OCI-LY7 (cell line): ENCODE data around the gene ZFX. TPM values are rescaled to one million over a fixed set of nuclear protein-coding genes. Genes with fewer than 3 reads are reported as not detected.

ENCODE experiments used
- BruUV-seq: library from RNA; stranded (reverse); fragments of 400-500 nt; replicated peaks from 2 replicates; lab custom pipeline; 2021; lab: Mats Ljungman, UMichigan
- CTCF ChIA-PET: fragments of 300-600 bp; sonication (Branson Sonifier 250); formaldehyde crosslinking; loops from one replicate; lab custom pipeline; 2022; ENCODE audit warnings: antibody characterized with exemption; ENCODE audit not compliant: unreplicated experiment; lab: Charles Lee
- POLR2A ChIA-PET: fragments of 300-600 bp; sonication (Branson Sonifier 250); formaldehyde crosslinking; loops from one replicate; lab custom pipeline; 2022; ENCODE audit warnings: antibody characterized with exemption; lab: Charles Lee
- DNase-seq: peaks from one replicate; pipeline ENCODE4 v3.0.0-alpha.2; 2015; ENCODE audit warnings: low spot score
- H2AFZ ChIP-seq: fragments of 200-600 bp; sonication (generic), shearing (Covaris generic); 2 replicates; pipeline ENCODE4 v1.6.1; 2014; ENCODE audit warnings: mild to moderate bottlenecking, antibody characterized with exemption, low read length, moderate library complexity
- H3K27ac ChIP-seq: fragments of 200-600 bp; sonication (generic); 2 replicates; pipeline ENCODE4 v1.5.1; 2014; ENCODE audit warnings: mixed run types, low read depth, mild to moderate bottlenecking, moderate library complexity, low read length, inconsistent platforms; ENCODE audit not compliant: poor library complexity, severe bottlenecking
- H3K36me3 ChIP-seq: fragments of 200-600 bp; sonication (generic); 2 replicates; pipeline ENCODE4 v1.6.1; 2014; ENCODE audit warnings: mild to moderate bottlenecking, antibody characterized with exemption, low read length, moderate library complexity, mixed read lengths; ENCODE audit not compliant: insufficient read depth
- H3K4me1 ChIP-seq: fragments of 200-600 bp; sonication (generic); 2 replicates; pipeline ENCODE4 v1.5.1; 2014; ENCODE audit warnings: mild to moderate bottlenecking, low read length; ENCODE audit not compliant: insufficient read depth, poor library complexity, severe bottlenecking
- H3K4me2 ChIP-seq: fragments of 200-600 bp; sonication (generic); 2 replicates; pipeline ENCODE4 v1.6.1; 2014; ENCODE audit warnings: mild to moderate bottlenecking, low read length
- H3K4me3 ChIP-seq: fragments of 200-600 bp; sonication (generic); 2 replicates; pipeline ENCODE4 v1.5.1; 2014; ENCODE audit warnings: mild to moderate bottlenecking, low read depth, low read length; ENCODE audit not compliant: poor library complexity, severe bottlenecking
- H3K79me2 ChIP-seq: fragments of 200-600 bp; sonication (generic); 2 replicates; pipeline ENCODE4 v1.6.1; 2016; ENCODE audit warnings: low read depth, mild to moderate bottlenecking, low read length, moderate library complexity, mixed read lengths; ENCODE audit not compliant: insufficient read depth
- H3K9me2 ChIP-seq: fragments of 200-600 bp; sonication (generic); 2 replicates; pipeline ENCODE4 v1.6.1; 2016; ENCODE audit warnings: mild to moderate bottlenecking, low read length, mixed read lengths; ENCODE audit not compliant: insufficient read depth
- H3K9me3 ChIP-seq: fragments of 200-600 bp; sonication (generic); 2 replicates; pipeline ENCODE4 v1.6.1; 2014; ENCODE audit warnings: mild to moderate bottlenecking, mixed run types, low read length, mixed read lengths
- H4K20me1 ChIP-seq: fragments of 200-600 bp; sonication (generic); 2 replicates; pipeline ENCODE4 v1.6.1; 2014; ENCODE audit warnings: mild to moderate bottlenecking, antibody characterized with exemption, low read length, moderate library complexity, mixed read lengths; ENCODE audit not compliant: insufficient read depth
- EZH2phosphoT487 ChIP-seq: fragments of 200-600 bp; sonication (generic); IDR thresholded peaks from 2 replicates; pipeline ENCODE4 v1.6.1; 2018; ENCODE audit warnings: low read depth, borderline replicate concordance, mild to moderate bottlenecking, mixed run types, antibody characterized with exemption, low read length, moderate library complexity, mixed read lengths
- intact Hi-C: fragments of 100-400 bp; cut with micrococcal nuclease; formaldehyde crosslinking; loops from one replicate; pipeline ENCODE4 v1.10.0; 2022; ENCODE audit not compliant: unreplicated experiment
- total RNA-seq, 2 experiments: library from RNA; depleted of rRNA in 1 of 2; stranded (reverse); fragments of >200 nt in 1 of 2; shearing (Covaris generic) in 1 of 2; gene quantifications; 2 replicates each; pipeline ENCODE4 v1.2.3, GENCODE V29; 2014 to 2022
- TF ChIP-seq, protein P1 (sequence below): fragments of 200-600 bp; sonication (generic); conservative IDR thresholded peaks from 2 replicates; pipeline ENCODE4 v1.5.1; 2014; ENCODE audit warnings: mild to moderate bottlenecking, antibody characterized with exemption, low read length, moderate library complexity, mixed read lengths

ZFX gene
- total RNA-seq, 2 experiments from 2014 or later = 20.0 to 34.8 TPM

DNA sequence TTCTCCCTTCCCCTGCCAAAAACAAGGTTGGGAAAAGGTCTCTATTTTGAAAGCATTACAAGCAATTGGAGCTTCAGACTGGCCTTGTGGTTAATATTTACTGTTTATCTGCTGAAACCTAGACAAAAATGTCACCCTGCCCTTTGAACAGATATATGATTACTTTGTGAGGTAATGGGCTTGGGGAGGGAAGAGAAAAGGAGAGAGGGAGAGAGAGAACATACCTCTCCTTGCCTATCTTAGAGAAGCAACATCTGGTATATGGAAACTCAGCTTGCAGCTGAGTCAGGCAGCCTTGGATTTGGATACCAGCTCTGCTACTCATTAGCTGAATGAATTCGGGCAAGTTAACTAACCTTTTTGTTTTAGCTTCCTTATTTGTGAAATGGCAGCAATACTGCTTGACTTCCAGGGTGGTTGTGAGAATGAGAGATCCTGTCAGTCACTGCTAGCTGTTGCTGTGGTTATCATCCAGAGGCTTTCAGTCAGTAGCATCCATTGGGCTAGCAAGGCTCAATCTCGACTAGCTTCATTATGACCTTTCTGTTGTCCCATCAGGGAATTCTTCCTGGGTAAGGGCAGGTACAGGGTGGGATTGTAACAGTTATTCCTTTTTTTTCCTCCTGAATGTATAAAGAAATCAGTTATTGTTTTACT, 41.1 kb downstream of the ZFX start:
- Histone ChIP-seq H3K9me2 (no peaks in the 10 kb centered on the region), H3K79me2 (peaks cover 86% of the 10 kb centered on the region), H3K9me3 (no peaks in the 10 kb centered on the region), H3K4me2 (no peak overlapping the region), H3K4me3 (no peak overlapping the region), H3K4me1 (no peaks in the 10 kb centered on the region), H2AFZ (no peak overlapping the region), H3K36me3 (peaks cover 48% of the 10 kb centered on the region), H4K20me1 (no peaks in the 10 kb centered on the region), H3K27ac (no peak overlapping the region)
- no peak for DNase-seq
- ChIA-PET POLR2A (interaction anchor here (0.6 to 1.5 kb wide), 3 partner anchors 10 to 93 kb away, joined by 4 to 5 read pairs (median 4); no protein-coding TSS in a partner anchor), CTCF (no interaction called here)
- intact Hi-C loops = no loop called here
- TF ChIP-seq, protein P1, sequence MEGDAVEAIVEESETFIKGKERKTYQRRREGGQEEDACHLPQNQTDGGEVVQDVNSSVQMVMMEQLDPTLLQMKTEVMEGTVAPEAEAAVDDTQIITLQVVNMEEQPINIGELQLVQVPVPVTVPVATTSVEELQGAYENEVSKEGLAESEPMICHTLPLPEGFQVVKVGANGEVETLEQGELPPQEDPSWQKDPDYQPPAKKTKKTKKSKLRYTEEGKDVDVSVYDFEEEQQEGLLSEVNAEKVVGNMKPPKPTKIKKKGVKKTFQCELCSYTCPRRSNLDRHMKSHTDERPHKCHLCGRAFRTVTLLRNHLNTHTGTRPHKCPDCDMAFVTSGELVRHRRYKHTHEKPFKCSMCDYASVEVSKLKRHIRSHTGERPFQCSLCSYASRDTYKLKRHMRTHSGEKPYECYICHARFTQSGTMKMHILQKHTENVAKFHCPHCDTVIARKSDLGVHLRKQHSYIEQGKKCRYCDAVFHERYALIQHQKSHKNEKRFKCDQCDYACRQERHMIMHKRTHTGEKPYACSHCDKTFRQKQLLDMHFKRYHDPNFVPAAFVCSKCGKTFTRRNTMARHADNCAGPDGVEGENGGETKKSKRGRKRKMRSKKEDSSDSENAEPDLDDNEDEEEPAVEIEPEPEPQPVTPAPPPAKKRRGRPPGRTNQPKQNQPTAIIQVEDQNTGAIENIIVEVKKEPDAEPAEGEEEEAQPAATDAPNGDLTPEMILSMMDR = no peak
- TF ChIP-seq EZH2phosphoT487 = no peak
- BruUV-seq = no TSS peak

DNA sequence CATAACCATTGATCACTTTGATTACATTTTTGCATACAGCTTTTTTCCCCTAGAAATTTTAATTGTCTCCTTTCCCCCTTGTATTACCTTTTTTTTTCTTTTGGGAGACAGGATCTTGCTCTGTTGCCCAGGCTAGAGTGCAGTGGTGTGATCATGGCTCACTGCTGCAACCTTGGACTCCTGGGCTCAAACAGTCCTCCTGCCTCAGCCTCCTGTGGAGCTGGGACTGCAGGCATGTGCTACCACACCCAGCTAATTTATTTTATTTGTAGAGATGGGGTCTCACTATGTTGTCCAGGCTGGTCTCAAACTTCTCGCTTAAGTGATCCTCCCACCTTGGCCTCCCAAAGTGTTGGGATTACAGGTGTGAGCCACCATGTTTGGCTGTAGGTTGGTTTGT, 47.0 kb downstream of the ZFX start:
- no peaks in the 10 kb centered on the region; the same call in 1 of the 2 replicates for H4K20me1 ChIP-seq
- peaks cover 80% of the 10 kb centered on the region for H3K79me2 ChIP-seq

DNA sequence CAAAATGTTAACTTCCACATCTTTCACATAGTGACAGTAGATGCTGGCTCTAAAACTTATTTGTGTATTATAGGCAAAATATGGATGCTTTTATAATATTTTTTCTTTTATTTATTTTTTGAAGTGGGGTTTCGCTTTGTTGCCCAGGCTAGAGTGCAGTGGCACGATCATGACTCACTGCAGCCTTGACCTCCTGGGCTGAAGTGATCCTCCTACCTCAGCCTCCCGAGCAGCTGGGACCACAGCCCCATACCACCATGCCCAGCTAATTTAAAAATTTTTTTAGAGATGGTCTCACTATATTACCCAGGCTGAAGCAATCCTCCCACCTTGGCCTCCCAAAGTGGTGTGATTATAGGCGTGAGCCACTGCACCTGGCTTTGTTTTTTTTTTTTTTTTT, 48.6 kb downstream of the ZFX start:
- no peaks in the 10 kb centered on the region for H3K4me1 ChIP-seq
- no peak overlapping the region for H3K4me3 ChIP-seq
- H3K9me3 ChIP-seq = no peaks in the 10 kb centered on the region
- peaks cover 39% of the 10 kb centered on the region for H3K36me3 ChIP-seq
- H3K9me2 ChIP-seq = no peaks in the 10 kb centered on the region
- no peak overlapping the region for H2AFZ ChIP-seq
- no peak overlapping the region for H3K4me2 ChIP-seq
- no peak overlapping the region for H3K27ac ChIP-seq
- intact Hi-C loops = no loop called here
- no peak for TF ChIP-seq EZH2phosphoT487
- TF ChIP-seq, protein P1 = no peak
- no peak for DNase-seq
- BruUV-seq = no TSS peak
- peaks cover 66% of the 10 kb centered on the region for H3K79me2 ChIP-seq
- H4K20me1 ChIP-seq = no peaks in the 10 kb centered on the region; the same call in 1 of the 2 replicates
- ChIA-PET CTCF (no interaction called here), POLR2A (interaction anchor here (0.5 kb wide), 1 partner anchor 39 kb away, joined by 3 read pairs; no protein-coding TSS in a partner anchor)

More for the DNA sequence above, 47.0 kb downstream of the ZFX start:
- no peak overlapping the region for H3K4me2 ChIP-seq
- TF ChIP-seq EZH2phosphoT487 = no peak
- TF ChIP-seq, protein P1 = no peak
- DNase-seq = no peak
- H3K9me2 ChIP-seq = no peaks in the 10 kb centered on the region
- no peak overlapping the region for H2AFZ ChIP-seq
- BruUV-seq = no TSS peak
- CTCF ChIA-PET = no interaction called here
- no peaks in the 10 kb centered on the region for H3K4me1 ChIP-seq
- intact Hi-C loops = no loop called here
- H3K4me3 ChIP-seq = no peak overlapping the region
- H3K36me3 ChIP-seq = peaks cover 24% of the 10 kb centered on the region
- POLR2A ChIA-PET = no interaction called here
- H3K9me3 ChIP-seq = no peaks in the 10 kb centered on the region
- H3K27ac ChIP-seq = no peak overlapping the region
